Mesothelial cell of epicardium (in vitro differentiated cells): ENCODE data around the gene TIAL1. TPM values are rescaled to one million over a fixed set of nuclear protein-coding genes. Genes with fewer than 3 reads are reported as not detected.

Experiments
- DNase-seq, 2 experiments: peaks; one replicate each; pipeline ENCODE4 v3.0.0; 2021; ENCODE audit warnings: low spot score in 2 of 2; ENCODE audit not compliant: unreplicated experiment in 2 of 2
- H3K27ac Mint-ChIP-seq: 2 replicates; pipeline ENCODE4 v1.8.0; 2021; ENCODE audit warnings: mixed read lengths
- H3K27me3 Mint-ChIP-seq: 2 replicates; pipeline ENCODE4 v1.8.0; 2021; ENCODE audit warnings: low read depth, mixed read lengths
- H3K36me3 Mint-ChIP-seq: 2 replicates; pipeline ENCODE4 v1.8.0; 2021; ENCODE audit warnings: mixed read lengths
- H3K4me1 Mint-ChIP-seq: 2 replicates; pipeline ENCODE4 v1.8.0; 2021; ENCODE audit warnings: mixed read lengths
- H3K4me3 Mint-ChIP-seq: 2 replicates; pipeline ENCODE4 v1.8.0; 2021; ENCODE audit warnings: mild to moderate bottlenecking, moderate library complexity, mixed read lengths
- H3K9me3 Mint-ChIP-seq: 2 replicates; pipeline ENCODE4 v1.8.0; 2021; ENCODE audit warnings: mixed read lengths
- total RNA-seq: library from RNA; stranded (reverse); gene quantifications from 3 replicates; pipeline ENCODE4 v1.2.1, GENCODE V29; 2021
- TF ChIP-seq, protein P1 (sequence below): fragments of 200-600 bp; sonication (generic); IDR thresholded peaks from one replicate; pipeline ENCODE4 v1.5.0; 2021; ENCODE audit warnings: antibody characterized with exemption; ENCODE audit not compliant: unreplicated experiment

TIAL1 gene
- total RNA-seq, 1 donor from 2014 or later = 192 TPM

DNA sequence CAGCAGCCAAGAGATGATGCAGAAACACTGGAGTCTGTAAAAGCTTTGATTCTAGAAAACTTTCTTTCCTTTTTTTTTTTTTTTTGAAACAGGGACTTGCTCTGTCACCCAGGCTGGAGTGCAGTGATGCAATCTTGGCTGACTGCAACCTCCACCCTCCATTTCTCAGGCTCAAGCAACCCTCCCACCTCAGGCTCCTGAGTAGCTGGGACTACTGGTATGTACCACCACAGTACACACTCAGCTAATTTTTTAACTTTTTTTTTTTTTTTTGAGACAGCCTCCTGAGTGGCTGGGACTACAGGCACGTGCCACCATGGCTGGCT is 37.4 kb upstream of the TIAL1 start:
- no peak for DNase-seq
- Mint-ChIP-seq H3K27me3 (no peaks in the 10 kb centered on the region), H3K4me3 (no peak overlapping the region), H3K27ac (no peak overlapping the region), H3K4me1 (no peaks in the 10 kb centered on the region), H3K9me3 (no peaks in the 10 kb centered on the region), H3K36me3 (no peaks in the 10 kb centered on the region)
- TF ChIP-seq, protein P1, sequence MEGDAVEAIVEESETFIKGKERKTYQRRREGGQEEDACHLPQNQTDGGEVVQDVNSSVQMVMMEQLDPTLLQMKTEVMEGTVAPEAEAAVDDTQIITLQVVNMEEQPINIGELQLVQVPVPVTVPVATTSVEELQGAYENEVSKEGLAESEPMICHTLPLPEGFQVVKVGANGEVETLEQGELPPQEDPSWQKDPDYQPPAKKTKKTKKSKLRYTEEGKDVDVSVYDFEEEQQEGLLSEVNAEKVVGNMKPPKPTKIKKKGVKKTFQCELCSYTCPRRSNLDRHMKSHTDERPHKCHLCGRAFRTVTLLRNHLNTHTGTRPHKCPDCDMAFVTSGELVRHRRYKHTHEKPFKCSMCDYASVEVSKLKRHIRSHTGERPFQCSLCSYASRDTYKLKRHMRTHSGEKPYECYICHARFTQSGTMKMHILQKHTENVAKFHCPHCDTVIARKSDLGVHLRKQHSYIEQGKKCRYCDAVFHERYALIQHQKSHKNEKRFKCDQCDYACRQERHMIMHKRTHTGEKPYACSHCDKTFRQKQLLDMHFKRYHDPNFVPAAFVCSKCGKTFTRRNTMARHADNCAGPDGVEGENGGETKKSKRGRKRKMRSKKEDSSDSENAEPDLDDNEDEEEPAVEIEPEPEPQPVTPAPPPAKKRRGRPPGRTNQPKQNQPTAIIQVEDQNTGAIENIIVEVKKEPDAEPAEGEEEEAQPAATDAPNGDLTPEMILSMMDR = no peak

DNA sequence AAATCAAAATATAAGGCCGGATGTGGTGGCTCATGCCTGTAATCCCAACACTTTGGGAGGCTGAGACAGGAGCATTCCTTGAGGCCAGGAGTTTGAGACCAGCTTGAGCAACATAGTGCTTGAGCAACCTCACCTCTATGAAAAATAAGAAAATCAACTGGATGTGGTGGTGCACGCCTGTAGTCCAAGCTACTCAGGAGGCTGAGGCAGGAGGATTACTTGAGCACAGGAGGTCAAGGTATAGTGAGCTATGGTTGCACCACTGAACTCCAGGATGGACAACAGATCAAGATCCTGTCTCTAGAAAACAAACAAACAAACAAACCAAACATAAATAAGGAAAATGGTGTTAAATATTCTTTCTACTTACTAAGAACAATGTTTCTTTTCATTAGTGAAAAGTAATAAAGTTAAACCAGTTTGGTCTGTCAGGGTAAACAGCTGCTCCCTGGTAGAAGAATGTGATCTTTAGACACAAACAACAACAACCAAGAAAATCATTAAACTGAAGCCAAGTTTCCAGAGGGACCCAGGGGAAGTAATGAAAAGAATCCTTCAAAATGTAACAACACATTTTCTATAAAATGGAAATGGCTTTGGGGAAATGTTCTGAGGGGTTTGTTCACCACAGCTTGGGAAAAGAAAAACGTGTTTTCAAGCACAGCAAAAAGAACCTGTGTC is 36.9 kb upstream of the TIAL1 start:
- DNase-seq = no peak
- H3K36me3 Mint-ChIP-seq = no peaks in the 10 kb centered on the region
- H3K27ac Mint-ChIP-seq = no peak overlapping the region
- H3K4me1 Mint-ChIP-seq = no peaks in the 10 kb centered on the region
- H3K27me3 Mint-ChIP-seq = no peaks in the 10 kb centered on the region
- H3K9me3 Mint-ChIP-seq = no peaks in the 10 kb centered on the region
- TF ChIP-seq, protein P1 = no peak
- no peak overlapping the region for H3K4me3 Mint-ChIP-seq

DNA sequence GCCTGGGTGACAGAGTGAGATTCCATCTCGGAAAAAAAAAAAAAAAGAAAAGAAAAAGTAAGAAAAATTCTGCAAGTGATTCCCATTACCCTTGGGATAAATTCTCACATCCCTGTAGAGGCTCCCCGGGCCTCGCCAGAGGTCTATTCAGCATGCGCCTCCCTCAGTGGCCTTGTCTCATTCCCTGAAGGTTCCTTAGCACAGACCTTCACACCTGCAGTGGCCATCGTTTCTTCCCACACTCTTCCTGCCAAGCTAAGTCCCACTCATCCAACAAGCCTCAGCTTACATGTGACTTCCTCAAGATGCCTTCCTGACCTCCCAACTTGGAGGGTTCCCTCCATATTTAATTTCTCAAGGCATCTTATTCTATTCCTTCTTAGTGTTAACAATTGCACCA is 33.5 kb upstream of the TIAL1 start:
- Mint-ChIP-seq H3K36me3 (no peaks in the 10 kb centered on the region), H3K27me3 (no peaks in the 10 kb centered on the region), H3K4me3 (no peak overlapping the region), H3K27ac (no peak overlapping the region), H3K4me1 (no peaks in the 10 kb centered on the region), H3K9me3 (no peaks in the 10 kb centered on the region)
- TF ChIP-seq, protein P1 = no peak
- DNase-seq = no peak

DNA sequence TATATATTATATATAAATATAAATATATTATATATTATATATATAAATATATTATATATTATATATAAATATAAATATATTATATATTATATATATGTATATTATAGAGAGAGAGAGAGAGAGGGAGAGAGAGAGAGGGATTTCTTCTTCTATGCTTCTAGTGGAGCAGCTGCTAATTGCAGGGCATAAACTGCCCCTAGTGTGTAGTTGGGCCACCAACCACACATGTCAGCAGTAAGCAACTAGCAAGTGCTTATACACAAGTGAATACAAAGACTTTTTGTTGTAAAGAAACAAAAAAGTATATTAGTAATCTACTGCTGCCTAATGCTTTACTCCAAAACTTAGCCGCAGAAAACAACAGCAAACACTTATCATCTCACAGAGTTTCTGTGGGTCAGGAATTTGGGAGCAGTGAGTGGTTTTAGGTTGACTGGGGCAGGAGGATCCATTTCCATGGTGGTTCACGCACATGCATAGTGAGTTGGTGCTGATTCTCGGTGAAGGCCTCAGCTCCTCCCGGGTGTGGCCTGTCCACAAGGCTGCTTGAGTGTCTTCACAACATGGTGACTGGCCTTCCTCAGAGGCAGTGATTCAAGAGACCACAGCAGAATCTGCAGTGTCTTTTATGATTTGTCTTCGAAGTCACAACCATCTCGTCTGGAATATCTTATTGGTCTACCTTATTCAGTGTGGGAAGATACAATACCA is 29.0 kb upstream of the TIAL1 start:
- H3K36me3 Mint-ChIP-seq = no peaks in the 10 kb centered on the region
- no peaks in the 10 kb centered on the region for H3K9me3 Mint-ChIP-seq
- H3K27ac Mint-ChIP-seq = no peak overlapping the region
- H3K27me3 Mint-ChIP-seq = no peaks in the 10 kb centered on the region
- no peak for DNase-seq
- TF ChIP-seq, protein P1 = no peak
- H3K4me1 Mint-ChIP-seq = no peaks in the 10 kb centered on the region
- H3K4me3 Mint-ChIP-seq = no peak overlapping the region

DNA sequence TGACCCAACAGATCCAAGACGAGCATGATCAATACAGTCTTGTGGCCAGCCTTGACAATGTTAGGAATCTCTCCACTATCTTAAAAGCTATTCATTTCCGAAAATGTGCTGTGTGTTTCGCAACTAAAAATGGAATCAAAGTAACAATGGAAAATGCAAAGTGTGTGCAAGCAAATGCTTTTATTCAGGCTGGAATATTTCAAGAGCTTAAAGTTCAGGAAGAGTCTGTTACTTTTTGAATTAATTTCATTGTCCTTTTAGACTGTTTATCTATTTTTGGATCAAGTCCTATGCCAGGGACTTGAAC is 24.3 kb upstream of the TIAL1 start:
- H3K36me3 Mint-ChIP-seq = no peaks in the 10 kb centered on the region
- TF ChIP-seq, protein P1 = no peak
- no peaks in the 10 kb centered on the region for H3K9me3 Mint-ChIP-seq
- no peak for DNase-seq
- H3K4me3 Mint-ChIP-seq = no peak overlapping the region
- no peak overlapping the region for H3K27ac Mint-ChIP-seq
- H3K27me3 Mint-ChIP-seq = no peaks in the 10 kb centered on the region
- H3K4me1 Mint-ChIP-seq = no peaks in the 10 kb centered on the region
